BE2C (cell line): Measurements from ENCODE around the gene GARIN3.

Experiments used
- DNase-seq: peaks from one replicate; pipeline ENCODE4 v3.0.0-alpha.2; 2020
- H3K27me3 ChIP-seq: fragments of 250-450 bp; sonication (Bioruptor Pico); 2 replicates; pipeline ENCODE4 v1.5.1; 2020; ENCODE audit warnings: mild to moderate bottlenecking
- H3K36me3 ChIP-seq: fragments of 250-450 bp; sonication (Bioruptor Pico); 2 replicates; pipeline ENCODE4 v1.5.1; 2020; ENCODE audit warnings: mild to moderate bottlenecking
- H3K4me1 ChIP-seq: fragments of 250-450 bp; sonication (Bioruptor Pico); 2 replicates; pipeline ENCODE4 v1.5.1; 2020
- H3K4me3 ChIP-seq: 2 replicates; pipeline ENCODE4 v1.5.1; 2011; ENCODE audit warnings: low read depth, low read length
- H3K9me3 ChIP-seq: fragments of 250-450 bp; sonication (Bioruptor Pico); 2 replicates; pipeline ENCODE4 v1.5.1; 2020
- TF ChIP-seq, protein P1 (sequence below): IDR thresholded peaks from 2 replicates; pipeline ENCODE4 v1.5.1; 2012; ENCODE audit warnings: mild to moderate bottlenecking, low read depth, low read length

Gene GARIN3

DNA sequence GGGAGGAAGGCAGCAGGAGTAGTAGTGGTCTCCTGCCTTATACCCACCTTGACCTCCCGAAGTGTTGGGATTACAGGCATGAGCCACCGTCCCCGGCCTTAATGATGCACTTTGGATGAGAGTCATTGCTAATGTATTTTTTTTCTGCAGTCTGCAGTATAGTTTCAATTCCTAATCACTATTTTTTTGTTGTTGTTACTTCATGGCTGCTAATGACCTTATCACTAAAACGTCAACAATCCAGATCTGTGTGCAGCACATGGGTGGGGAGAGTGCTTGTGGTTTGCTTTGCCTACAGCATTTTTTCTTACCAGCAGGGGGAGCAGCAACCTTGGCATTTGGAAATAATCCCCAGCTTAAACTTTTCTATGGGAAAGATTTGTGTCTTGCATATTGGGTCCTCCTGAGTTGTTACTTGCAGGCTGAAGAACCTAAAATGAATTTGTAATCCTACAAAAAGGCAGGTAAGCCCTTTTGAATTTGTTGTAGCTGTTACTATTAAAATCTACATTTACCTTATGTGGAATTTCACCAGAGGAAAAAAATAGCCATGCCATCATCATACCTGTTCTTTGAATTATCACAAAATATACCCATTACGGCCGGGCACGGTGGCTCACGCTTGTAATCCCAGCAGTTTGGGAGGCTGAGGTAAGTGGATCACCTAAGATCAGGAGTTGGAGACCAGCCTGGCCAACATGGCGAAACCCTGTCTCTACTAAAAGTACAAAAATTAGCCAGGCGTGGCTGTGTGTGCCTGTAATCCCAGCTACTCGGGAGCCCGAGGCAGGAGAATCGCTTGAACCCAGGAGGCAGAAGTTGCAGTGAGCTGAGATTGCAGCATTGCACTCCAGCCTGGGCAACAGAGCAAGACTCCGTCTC is 17.1 kb downstream of the GARIN3 start:
- TF ChIP-seq, protein P1, sequence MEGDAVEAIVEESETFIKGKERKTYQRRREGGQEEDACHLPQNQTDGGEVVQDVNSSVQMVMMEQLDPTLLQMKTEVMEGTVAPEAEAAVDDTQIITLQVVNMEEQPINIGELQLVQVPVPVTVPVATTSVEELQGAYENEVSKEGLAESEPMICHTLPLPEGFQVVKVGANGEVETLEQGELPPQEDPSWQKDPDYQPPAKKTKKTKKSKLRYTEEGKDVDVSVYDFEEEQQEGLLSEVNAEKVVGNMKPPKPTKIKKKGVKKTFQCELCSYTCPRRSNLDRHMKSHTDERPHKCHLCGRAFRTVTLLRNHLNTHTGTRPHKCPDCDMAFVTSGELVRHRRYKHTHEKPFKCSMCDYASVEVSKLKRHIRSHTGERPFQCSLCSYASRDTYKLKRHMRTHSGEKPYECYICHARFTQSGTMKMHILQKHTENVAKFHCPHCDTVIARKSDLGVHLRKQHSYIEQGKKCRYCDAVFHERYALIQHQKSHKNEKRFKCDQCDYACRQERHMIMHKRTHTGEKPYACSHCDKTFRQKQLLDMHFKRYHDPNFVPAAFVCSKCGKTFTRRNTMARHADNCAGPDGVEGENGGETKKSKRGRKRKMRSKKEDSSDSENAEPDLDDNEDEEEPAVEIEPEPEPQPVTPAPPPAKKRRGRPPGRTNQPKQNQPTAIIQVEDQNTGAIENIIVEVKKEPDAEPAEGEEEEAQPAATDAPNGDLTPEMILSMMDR = peak; percentile 93
- Histone ChIP-seq H3K4me1 (peaks cover 1% of the 10 kb centered on the region; the same call in 1 of the 2 replicates), H3K4me3 (no peak overlapping the region), H3K9me3 (no peaks in the 10 kb centered on the region), H3K36me3 (no peaks in the 10 kb centered on the region), H3K27me3 (no peaks in the 10 kb centered on the region; the same call in 1 of the 2 replicates)
- peak; percentile 70 for DNase-seq

DNA sequence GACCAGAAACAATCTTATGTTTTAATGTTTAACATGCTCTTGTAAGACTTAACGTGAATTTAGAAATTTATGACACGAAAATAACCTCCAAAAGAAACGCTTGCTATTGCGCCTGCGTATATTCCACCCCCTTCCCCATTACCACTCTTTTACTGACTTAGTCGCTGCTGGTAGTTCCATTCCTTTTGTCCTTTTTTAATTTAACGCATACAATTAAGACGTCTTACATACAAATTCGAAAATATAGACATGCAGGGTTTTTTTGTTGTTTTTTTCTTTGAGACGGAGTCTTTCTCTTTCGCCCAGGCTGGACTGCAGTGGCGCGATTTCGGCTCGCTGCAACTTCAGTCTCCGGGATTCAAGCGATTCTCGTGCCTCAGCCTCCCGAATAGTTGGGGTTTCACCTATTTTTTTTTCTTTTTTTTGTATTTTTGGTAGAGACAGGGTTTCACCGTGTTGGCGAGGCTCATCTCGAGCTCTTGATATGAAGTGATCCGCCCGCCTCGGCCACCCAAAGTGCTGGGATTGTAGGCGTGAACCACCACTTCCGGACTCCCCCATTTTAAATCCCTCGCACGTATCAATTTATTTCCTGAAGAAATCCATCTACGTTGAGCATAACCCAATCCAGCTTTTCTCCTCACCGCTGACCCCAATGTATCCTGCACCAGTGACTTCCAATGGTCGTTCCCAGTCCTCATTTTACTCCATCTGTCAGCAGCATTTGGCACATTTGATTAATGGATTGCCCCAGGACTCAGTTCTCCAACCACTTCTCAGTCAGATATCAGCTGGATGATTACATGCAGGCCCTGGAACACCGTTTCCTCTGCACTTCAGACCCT is 22.7 kb downstream of the GARIN3 start:
- DNase-seq = peak; percentile 33
- peaks cover 5% of the 10 kb centered on the region; the same call in 1 of the 2 replicates for H3K4me1 ChIP-seq
- peak overlapping the region; percentile 97 for H3K4me3 ChIP-seq
- TF ChIP-seq, protein P1 = no peak
- H3K27me3 ChIP-seq = no peaks in the 10 kb centered on the region
- H3K36me3 ChIP-seq = no peaks in the 10 kb centered on the region; the same call in 1 of the 2 replicates
- no peaks in the 10 kb centered on the region for H3K9me3 ChIP-seq

DNA sequence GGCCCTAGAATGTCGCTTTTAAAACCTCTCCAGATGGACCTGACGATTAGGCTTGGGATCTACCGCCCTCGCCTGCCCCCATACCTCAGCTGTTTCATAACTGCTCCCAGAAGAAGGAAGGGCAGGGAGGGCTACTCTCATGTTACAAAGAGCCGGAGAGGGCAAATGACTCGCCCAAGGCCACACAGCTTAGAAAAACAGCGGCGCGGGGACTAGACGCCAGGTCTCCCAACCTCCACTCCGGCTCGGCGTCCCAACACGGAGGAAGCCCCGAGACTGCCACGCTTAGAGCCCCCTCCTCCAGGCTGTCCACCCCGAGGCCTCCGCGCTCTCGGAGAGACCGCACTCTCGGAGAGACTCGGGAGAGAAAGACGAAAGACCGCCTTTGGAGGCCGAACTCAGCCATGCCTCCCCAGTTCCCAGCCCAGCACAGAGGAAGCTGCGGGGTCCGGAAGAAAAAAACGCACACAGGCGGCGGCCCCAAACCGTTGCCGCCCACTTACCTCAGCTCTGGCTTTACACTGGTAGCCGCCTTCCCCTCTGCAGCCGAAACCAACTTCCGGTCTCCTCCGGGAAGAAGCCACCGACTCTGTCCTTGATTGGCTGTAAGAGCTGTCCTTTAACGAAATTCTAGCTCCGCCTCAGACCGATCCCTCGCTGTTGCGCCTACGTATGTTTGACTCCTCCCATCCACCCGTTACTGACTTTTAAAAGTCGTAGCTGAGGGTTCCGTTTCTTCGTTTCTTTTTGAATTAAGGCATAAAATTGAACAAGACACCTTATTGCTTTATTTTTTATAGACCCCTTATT is 23.5 kb downstream of the GARIN3 start, which contains the start of gene MED7:
MED7 (minus strand) TSS at position 549 of the 810 bp plus-strand sequence. CDS start 3,434 bp downstream, outside the sequence.
- Histone ChIP-seq H3K27me3 (no peaks in the 10 kb centered on the region), H3K4me3 (peak within 1 kb of the TSS; percentile 97), H3K4me1 (peaks cover 5% of the 10 kb centered on the region; the same call in 1 of the 2 replicates), H3K36me3 (peaks cover 2% of the 10 kb centered on the region; the same call in 1 of the 2 replicates), H3K9me3 (no peaks in the 10 kb centered on the region)
- DNase-seq = peak; percentile 94
- TF ChIP-seq, protein P1 = no peak

DNA sequence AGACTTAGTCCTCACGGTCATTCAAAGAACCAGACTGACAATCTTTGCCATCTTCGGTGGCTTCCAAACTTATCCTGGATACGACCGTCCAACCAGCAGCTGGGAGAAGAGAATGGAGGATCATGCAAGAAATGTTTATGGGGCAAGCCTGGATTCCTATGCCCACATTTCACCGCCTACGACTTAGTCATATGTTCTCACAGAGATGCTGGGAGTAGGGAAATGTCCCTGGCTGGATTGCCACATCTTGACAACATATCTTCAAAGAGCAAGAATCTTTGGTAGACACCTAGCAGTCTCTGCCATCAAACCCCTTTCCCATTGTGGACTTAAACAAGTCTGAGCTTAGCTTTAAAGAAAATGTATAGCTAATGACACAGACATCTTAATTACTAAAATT is 28.4 kb downstream of the GARIN3 start:
- Histone ChIP-seq H3K4me1 (no peaks in the 10 kb centered on the region), H3K27me3 (no peaks in the 10 kb centered on the region; the same call in 1 of the 2 replicates), H3K9me3 (no peaks in the 10 kb centered on the region), H3K4me3 (no peak overlapping the region), H3K36me3 (peaks cover 3% of the 10 kb centered on the region; the same call in 1 of the 2 replicates)
- no peak for DNase-seq
- TF ChIP-seq, protein P1 = no peak

DNA sequence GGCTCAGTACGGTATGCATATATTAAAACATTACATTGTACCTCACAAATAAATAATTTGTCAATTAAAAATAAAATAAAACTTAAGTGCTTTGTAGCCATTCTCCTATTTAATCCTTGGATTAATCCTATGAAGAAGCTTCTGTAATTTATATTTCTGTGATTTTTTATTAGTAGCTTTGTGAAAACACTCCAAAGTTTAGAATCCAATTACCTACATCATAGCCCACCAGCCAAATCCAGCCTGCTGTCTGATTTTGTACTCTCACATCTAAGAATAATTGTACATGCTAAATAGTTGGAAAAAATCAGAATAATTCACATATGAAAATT is 33.8 kb downstream of the GARIN3 start:
- TF ChIP-seq, protein P1 = no peak
- no peak for DNase-seq
- no peaks in the 10 kb centered on the region for H3K36me3 ChIP-seq
- H3K27me3 ChIP-seq = no peaks in the 10 kb centered on the region; the same call in 1 of the 2 replicates
- H3K9me3 ChIP-seq = no peaks in the 10 kb centered on the region
- no peak overlapping the region for H3K4me3 ChIP-seq
- no peaks in the 10 kb centered on the region for H3K4me1 ChIP-seq
